DOHH2 (cell line): ENCODE results near the gene MAML2.

Experiments used
- CTCF ChIP-seq: fragments of 200-600 bp; sonication (generic); IDR thresholded peaks from one replicate; pipeline ENCODE4 v1.5.1; 2014; ENCODE audit warnings: antibody characterized with exemption, mild to moderate bottlenecking, low read depth, low read length; ENCODE audit not compliant: poor library complexity, severe bottlenecking
- EZH2phosphoT487 ChIP-seq: fragments of 200-600 bp; sonication (generic); IDR thresholded peaks from 2 replicates; pipeline ENCODE4 v1.6.1; 2017; ENCODE audit warnings: borderline replicate concordance, mild to moderate bottlenecking, antibody characterized with exemption, low read length, moderate library complexity, mixed read lengths

- no peak for TF ChIP-seq CTCF
- no peak for TF ChIP-seq EZH2phosphoT487
Observed at GRCh38 chr11:96217206-96217605, 125.8 kb downstream of the MAML2 start.
